Glutamatergic neuron (in vitro differentiated cells): Measurements from ENCODE around the gene ODAD4. TPM values are rescaled to one million over a fixed set of nuclear protein-coding genes. Genes with fewer than 3 reads are reported as not detected.

Source experiments
- DNase-seq: peaks from one replicate; pipeline ENCODE4 v3.0.0; 2022
- H3K27ac Mint-ChIP-seq: one replicate; pipeline ENCODE4 v1.8.0; 2020; ENCODE audit warnings: mild to moderate bottlenecking, mixed read lengths, inconsistent platforms; ENCODE audit not compliant: unreplicated experiment
- H3K27me3 Mint-ChIP-seq: one replicate; pipeline ENCODE4 v1.8.0; 2020; ENCODE audit warnings: mild to moderate bottlenecking, moderate library complexity, mixed read lengths, inconsistent platforms; ENCODE audit not compliant: unreplicated experiment
- H3K36me3 Mint-ChIP-seq: one replicate; pipeline ENCODE4 v1.8.0; 2020; ENCODE audit warnings: mild to moderate bottlenecking, mixed read lengths, inconsistent platforms; ENCODE audit not compliant: unreplicated experiment
- H3K4me1 Mint-ChIP-seq: one replicate; pipeline ENCODE4 v1.8.0; 2020; ENCODE audit warnings: mild to moderate bottlenecking, low read depth, mixed read lengths, inconsistent platforms; ENCODE audit not compliant: unreplicated experiment
- H3K4me3 Mint-ChIP-seq: one replicate; pipeline ENCODE4 v1.8.0; 2020; ENCODE audit warnings: mild to moderate bottlenecking, mixed read lengths, inconsistent platforms; ENCODE audit not compliant: unreplicated experiment
- H3K9me3 Mint-ChIP-seq: one replicate; pipeline ENCODE4 v1.8.0; 2020; ENCODE audit warnings: mild to moderate bottlenecking, moderate library complexity, mixed read lengths, inconsistent platforms; ENCODE audit not compliant: unreplicated experiment
- CTCF ChIP-seq: fragments of 200-600 bp; sonication (generic); IDR thresholded peaks from one replicate; pipeline ENCODE4 v1.5.0; 2021; ENCODE audit not compliant: partially characterized antibody, unreplicated experiment
- total RNA-seq: library from RNA; stranded (reverse); fragmentation: NEBNext Ultra II Directional; extraction: Animal tissue kit (Norgen Biotek cat#: 25700); gene quantifications from one replicate; pipeline ENCODE4 v1.2.1, GENCODE V29; 2021; ENCODE audit not compliant: unreplicated experiment

The ODAD4 gene
- total RNA-seq, 1 donor from 2014 or later, result 3.4 TPM

DNA sequence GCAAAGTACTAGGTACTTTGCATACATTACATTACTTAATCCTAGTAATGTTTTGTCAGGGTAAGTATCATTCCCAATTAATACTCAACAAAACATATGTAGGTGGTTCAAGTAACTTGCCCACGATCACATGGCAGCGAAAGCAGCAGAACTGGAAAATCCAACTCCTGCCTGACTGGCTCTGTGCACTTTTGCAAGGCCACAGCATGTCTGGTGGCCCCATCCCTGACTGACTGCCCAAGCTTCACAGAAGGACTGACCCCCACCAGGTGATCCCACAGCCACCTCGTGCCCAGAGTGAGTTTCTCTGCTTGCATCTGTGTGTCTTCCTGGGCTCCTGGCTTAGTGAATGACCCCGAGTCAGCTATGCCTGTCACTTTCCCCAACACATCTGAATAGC is 47.6 kb downstream of the ODAD4 start:
- Mint-ChIP-seq H3K4me3 (no peak overlapping the region), H3K27ac (no peak overlapping the region), H3K4me1 (no peaks in the 10 kb centered on the region), H3K36me3 (no peaks in the 10 kb centered on the region), H3K27me3 (peaks cover 8% of the 10 kb centered on the region), H3K9me3 (no peaks in the 10 kb centered on the region)
- DNase-seq, result no peak
- no peak for TF ChIP-seq CTCF

GRCh38 chr17:41982026-41982760 is 51.8 kb downstream of the ODAD4 start:
- TF ChIP-seq CTCF, result no peak
- H3K27ac Mint-ChIP-seq, result no peak overlapping the region
- H3K9me3 Mint-ChIP-seq, result no peaks in the 10 kb centered on the region
- H3K36me3 Mint-ChIP-seq, result peaks cover 7% of the 10 kb centered on the region
- no peaks in the 10 kb centered on the region for H3K4me1 Mint-ChIP-seq
- DNase-seq, result no peak
- peaks cover 3% of the 10 kb centered on the region for H3K27me3 Mint-ChIP-seq
- H3K4me3 Mint-ChIP-seq, result no peak overlapping the region

- Mint-ChIP-seq H3K9me3 (no peaks in the 10 kb centered on the region), H3K27ac (no peak overlapping the region), H3K36me3 (peaks cover 7% of the 10 kb centered on the region), H3K4me1 (no peaks in the 10 kb centered on the region), H3K27me3 (peaks cover 5% of the 10 kb centered on the region), H3K4me3 (no peak overlapping the region)
- TF ChIP-seq CTCF, result no peak
- no peak for DNase-seq
Measured at GRCh38 chr17:41984454-41984853, 54.0 kb downstream of the ODAD4 start.

GRCh38 chr17:41985919-41986318 is 55.5 kb downstream of the ODAD4 start:
- H3K4me1 Mint-ChIP-seq, result no peaks in the 10 kb centered on the region
- peaks cover 5% of the 10 kb centered on the region for H3K27me3 Mint-ChIP-seq
- no peaks in the 10 kb centered on the region for H3K9me3 Mint-ChIP-seq
- no peak for TF ChIP-seq CTCF
- H3K36me3 Mint-ChIP-seq, result peaks cover 7% of the 10 kb centered on the region
- no peak for DNase-seq
- H3K4me3 Mint-ChIP-seq, result no peak overlapping the region
- H3K27ac Mint-ChIP-seq, result no peak overlapping the region

DNA sequence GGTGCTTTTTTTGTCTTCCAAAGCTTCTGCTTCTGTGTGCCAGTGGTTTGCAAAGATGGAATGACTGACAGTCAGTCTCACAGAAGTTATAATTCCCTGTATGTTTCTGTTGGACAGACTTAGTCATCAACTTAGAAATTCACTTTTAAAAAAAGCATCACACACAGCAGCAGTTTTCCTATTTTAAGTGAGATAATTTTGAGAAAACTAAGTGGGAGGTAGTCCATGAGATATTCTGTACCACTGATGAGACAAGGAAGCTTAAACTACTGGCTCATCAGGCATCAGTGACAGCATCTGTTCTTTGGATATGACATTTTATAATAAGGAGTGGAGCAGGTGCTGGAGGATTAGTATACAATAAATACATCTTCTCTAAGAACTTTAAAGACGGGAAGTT is 56.2 kb downstream of the ODAD4 start:
- H3K9me3 Mint-ChIP-seq, result no peaks in the 10 kb centered on the region
- no peak overlapping the region for H3K27ac Mint-ChIP-seq
- peaks cover 7% of the 10 kb centered on the region for H3K27me3 Mint-ChIP-seq
- peaks cover 7% of the 10 kb centered on the region for H3K36me3 Mint-ChIP-seq
- TF ChIP-seq CTCF, result no peak
- no peak for DNase-seq
- no peaks in the 10 kb centered on the region for H3K4me1 Mint-ChIP-seq
- H3K4me3 Mint-ChIP-seq, result no peak overlapping the region
